HG02763 (cell line): Measurements from ENCODE around the gene VEGFB.

Experiments
- ATAC-seq: cut with Tn5 transposase; IDR thresholded peaks from one replicate; pipeline ENCODE4 v1.9.1; 2021; ENCODE audit warnings: mild to moderate bottlenecking, moderate library complexity; ENCODE audit not compliant: unreplicated experiment

The VEGFB gene, protein sequence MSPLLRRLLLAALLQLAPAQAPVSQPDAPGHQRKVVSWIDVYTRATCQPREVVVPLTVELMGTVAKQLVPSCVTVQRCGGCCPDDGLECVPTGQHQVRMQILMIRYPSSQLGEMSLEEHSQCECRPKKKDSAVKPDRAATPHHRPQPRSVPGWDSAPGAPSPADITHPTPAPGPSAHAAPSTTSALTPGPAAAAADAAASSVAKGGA

DNA sequence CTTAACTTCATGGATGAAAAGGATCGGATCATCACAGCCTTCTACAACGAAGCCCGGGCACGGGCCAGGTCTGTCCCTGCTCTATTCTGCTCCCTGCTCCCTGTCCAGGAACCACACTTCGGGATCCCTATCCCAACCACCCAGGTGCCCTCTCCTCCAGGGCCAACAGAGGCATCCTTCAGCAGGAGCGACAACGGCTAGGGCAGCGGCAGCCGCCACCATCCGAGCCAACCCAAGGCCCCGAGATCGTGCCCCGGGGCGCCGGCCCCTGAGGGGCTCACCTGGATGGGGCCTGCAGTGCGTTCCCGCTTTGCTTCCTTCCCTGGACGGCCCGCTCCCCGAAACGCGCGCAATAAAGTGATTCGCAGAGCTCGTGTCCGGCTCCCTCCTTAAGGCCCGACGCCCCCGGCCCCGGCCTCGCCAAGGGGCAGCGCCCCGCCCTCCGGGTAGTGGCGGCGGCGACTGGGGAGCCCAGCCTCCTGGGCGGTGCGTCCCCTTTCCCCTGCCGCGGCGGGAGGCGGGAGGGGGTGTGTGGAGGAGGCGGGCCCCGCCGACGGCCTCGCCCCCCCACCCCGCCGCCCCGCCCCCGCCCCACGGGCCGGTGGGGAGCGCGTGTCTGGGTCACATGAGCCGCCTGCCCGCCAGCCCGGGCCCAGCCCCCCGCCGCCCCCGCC is at the start of gene VEGFB:
TSS of gene VEGFB (plus strand) at position 672 of the 674 bp plus-strand sequence. CDS start 250 bp downstream, outside the sequence.
- ATAC-seq, result peak; percentile 41

DNA sequence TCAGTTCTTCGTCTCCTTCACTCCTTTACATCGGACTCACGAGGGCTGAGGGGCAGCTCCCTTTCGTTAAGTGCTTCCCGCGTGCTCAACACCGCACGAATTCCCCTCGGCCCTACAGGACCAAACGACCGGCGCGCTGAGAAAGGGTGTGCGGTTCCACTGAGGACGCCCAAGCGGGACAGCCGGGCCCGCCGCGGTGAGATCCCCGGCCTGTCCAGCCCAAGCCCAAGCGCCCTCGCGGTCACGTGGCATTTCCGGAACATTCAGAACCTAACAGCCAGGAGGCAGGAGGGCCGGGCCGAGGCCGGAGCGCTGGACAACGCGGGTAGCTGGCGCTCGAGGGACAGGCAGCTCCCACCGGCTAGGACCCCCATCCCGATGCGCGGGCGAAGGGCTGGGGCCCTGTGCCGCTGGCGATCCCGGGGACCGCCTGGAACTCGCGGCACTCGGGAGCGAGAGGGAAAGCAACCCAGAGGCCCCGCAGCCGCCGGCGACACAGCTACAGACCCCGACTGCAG is 49.1 kb upstream of the VEGFB start:
- peak; percentile 3 for ATAC-seq

DNA sequence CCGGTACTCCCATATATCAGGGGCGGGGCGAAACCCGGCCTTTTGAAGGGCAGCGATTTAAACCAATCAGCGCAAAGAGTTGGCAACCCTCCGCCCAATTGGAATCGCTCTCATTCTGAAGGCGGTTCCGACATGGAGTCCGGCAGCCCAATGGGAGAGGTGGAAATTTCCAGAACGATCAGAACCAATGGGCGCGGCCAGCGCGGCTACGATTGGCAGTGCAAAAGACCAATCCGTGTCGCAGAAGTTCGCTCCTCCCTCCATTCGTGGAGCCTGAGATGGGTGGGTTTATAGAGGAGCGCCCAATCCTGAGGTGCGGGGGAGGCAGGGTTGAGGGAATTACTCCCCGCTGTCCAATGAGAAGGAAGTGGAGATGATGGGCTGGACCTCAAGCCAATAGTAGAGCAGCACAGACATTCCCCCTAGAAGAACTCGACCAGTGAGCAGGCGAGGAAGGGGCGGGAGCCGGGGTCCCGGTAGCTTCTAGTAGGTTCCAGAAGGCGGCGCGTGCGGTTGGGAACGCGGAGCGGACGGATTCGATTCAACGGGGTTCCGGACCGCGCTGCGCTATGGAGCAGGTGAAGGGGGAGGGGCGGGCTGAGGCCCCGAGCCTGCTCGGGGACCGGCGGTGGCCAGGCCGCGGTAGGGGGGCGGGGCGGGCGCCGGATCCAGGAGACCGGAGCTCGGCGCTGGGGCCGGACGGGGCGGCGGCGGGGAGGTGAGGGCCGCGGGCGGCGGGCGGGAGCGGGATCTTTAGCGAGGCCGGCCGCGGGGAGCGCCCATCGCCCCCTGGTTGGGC is 48.5 kb upstream of the VEGFB start, which contains the start of gene STIP1:
TSS of gene STIP1 (plus strand) at position 479 of the 799 bp plus-strand sequence. CDS start at position 570, 91 bp downstream.
- ATAC-seq, result peak; percentile 88

- ATAC-seq, result peak; percentile 3
Measured at GRCh38 chr11:64186492-64187165, 47.8 kb upstream of the VEGFB start.

GRCh38 chr11:64192434-64192833 is 42.0 kb upstream of the VEGFB start:
- no peak for ATAC-seq

- ATAC-seq, result no peak
Measured at GRCh38 chr11:64196626-64197025, 37.8 kb upstream of the VEGFB start.

- ATAC-seq, result no peak
Measured at GRCh38 chr11:64198511-64198910, 35.9 kb upstream of the VEGFB start.

- no peak for ATAC-seq
Measured at GRCh38 chr11:64201543-64201942, 32.8 kb upstream of the VEGFB start.

GRCh38 chr11:64202992-64203391 is 31.4 kb upstream of the VEGFB start:
- no peak for ATAC-seq

DNA sequence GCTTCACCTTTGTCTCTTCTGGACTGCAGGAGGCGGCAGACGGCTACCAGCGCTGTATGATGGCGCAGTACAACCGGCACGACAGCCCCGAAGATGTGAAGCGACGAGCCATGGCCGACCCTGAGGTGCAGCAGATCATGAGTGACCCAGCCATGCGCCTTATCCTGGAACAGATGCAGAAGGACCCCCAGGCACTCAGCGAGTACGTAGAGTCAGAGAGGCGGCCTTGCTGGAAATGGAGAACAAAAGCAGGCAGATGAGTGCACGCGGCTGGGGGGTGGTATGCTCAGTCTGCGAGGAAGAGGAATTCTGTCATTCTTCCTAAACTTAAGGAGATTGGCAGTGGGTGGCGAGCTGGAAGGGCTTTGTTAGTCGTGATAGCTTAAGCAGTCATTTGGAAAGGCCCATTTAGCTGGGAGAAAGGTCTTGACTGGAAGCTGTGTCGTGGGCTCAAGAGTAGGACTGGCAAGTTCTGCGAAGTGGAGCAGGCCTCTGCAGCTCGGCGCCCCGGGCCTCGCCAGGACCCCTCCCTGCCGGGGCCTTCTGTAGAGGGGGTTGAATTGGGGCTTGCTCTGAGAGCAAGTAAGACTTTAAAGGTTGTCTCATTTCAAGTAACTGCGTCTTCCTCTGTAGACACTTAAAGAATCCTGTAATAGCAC is 30.8 kb upstream of the VEGFB start:
- no peak for ATAC-seq

DNA sequence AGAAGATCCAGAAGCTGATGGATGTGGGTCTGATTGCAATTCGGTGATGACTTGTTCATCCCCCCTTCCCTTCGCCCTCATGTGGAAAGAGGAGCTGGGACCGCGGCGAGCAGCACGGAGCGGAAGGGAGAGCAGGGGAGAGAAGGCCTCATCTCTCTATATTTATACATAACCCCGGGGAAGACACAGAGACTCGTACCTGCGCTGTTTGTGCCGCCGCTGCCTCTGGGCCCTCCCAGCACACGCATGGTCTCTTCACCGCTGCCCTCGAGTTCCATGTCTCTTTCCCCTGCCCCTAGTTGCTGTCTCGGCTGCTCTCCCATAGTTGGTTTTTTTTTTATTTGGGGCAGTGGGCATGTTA is 30.3 kb upstream of the VEGFB start:
- no peak for ATAC-seq

- no peak for ATAC-seq
Measured at GRCh38 chr11:64204464-64204989, 29.9 kb upstream of the VEGFB start.

DNA sequence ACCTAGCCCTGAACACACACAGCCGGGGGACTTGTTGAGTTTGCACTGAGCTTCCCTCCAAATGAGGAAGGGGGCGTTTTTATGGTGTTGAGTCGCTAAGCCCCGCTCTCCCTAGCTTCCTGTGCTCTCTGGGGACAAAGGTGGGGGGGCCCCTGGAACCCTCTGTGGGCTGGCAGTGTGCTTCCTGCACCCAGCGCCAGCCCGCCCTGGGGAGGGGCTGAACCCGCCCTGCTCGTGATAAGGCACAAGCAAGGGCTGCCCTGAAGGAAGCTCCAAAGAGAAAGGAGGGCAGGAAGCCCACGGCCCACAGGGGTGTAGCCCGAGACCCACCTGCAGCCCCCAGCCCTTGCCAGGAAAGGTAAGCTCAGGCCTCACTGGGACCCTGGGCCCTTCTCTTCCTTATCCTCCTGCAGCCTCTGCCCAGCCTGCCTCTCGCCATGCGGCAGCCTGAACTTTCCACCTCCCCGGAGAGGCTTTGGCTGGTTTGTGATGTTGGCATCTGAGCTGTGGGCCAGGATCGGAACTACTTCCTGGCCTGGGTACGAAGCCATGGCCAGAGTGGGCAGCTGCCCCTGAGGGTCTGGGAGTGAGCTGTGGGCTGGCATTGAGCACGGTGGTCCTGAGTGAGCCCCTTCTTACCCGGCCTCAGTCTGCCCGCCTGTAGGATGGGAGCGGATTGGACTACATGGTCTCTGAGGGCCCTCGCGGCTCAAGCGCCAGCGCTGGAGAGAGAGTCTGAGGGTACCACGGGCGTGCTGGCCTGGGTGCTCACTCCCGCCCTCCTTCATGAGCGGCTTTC is 27.7 kb upstream of the VEGFB start, which contains the start of gene FERMT3:
TSS of gene FERMT3 (plus strand) at position 265 of the 799 bp plus-strand sequence. CDS start 644 bp downstream, outside the sequence.
- ATAC-seq, result no peak

GRCh38 chr11:64207256-64208085 is 26.9 kb upstream of the VEGFB start:
- peak; percentile 49 for ATAC-seq

- ATAC-seq, result no peak
Measured at GRCh38 chr11:64208086-64208795, 26.1 kb upstream of the VEGFB start.

GRCh38 chr11:64208796-64209562 is 25.4 kb upstream of the VEGFB start:
- no peak for ATAC-seq

DNA sequence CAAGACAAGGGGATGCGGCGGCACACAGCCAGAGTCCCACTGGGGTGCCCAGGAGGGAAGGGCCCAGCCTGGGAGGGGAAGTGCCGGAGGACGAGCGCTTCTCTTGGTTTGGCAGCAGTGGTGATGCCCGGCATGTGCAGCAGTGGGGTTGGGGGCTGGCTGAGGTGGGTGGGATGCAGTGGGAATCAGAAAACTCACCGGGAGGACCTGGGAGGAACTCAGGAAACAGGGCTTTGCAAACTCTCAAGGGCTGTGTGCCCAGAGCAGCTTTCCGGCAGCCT is 24.9 kb upstream of the VEGFB start:
- ATAC-seq, result no peak
